ENCODE data around the gene GLRX5.

Gene GLRX5

GRCh38 chr14:95534299-95535225 lies at the start of gene GLRX5:
Gene GLRX5 (plus strand): TSS chr14:95535050. CDS start chr14:95535090, 40 bp downstream.
- peak; percentile 92 to 95 for DNase-seq (ENCODE audit: low read depth in 2 of 2, low spot score in 1 of 2)

DNA sequence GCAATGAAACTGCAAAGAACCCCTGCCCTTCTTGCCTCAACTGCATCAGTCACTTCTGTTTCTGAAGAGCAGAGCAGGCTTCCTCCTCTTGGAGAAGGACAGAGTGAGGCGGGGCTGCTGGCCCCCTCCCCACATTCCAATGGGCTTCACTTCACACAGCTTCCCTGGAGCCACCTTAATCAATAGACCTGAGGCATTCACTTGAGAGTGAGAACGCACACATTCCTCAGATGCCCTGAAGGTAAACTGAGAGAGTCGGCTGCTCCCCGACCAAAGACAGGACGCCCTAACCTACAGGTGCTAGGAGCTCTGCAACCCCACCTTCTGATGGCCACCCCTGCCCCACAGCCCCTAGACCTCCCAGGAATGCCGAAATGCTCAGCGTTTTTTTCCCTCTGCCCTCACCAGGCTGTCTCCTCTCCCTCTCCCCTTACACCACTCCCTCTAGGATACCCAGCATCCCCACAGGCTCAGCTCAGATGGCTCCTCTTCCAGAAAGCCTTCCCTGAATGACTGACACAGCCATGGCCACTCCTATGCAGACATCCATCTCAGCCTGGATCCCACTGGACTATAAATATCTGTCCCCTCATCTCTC lies 49.5 kb upstream of the GLRX5 start:
- no peak for DNase-seq (ENCODE audit: low read depth in 2 of 2, low spot score in 1 of 2)

GRCh38 chr14:95486875-95487668 lies 47.8 kb upstream of the GLRX5 start:
- no peak for DNase-seq (ENCODE audit: low read depth in 2 of 2, low spot score in 1 of 2)

DNA sequence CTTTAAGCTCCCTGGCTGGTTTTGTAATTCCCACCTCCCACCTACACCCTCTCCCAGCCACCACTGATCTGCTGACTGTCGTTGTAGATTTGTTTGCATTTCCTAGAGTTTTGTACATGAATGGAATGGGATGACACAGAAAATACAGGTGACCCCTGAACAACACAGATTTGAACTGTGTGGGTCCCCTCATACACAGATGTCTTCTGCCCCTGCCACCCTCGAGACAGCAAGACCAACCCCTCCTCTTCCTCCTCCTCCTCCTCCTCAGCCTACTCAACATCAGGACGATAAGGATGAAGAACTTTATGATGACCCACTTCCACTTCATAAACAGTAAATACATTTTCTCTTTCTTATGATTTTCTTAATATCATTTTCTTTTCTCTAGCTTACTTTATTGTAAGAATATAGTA lies 47.2 kb upstream of the GLRX5 start:
- DNase-seq (ENCODE audit: low read depth in 2 of 2, low spot score in 1 of 2): no peak

- no peak for DNase-seq (ENCODE audit: low read depth in 2 of 2, low spot score in 1 of 2)
Measured at GRCh38 chr14:95488376-95489213, 46.3 kb upstream of the GLRX5 start.

DNA sequence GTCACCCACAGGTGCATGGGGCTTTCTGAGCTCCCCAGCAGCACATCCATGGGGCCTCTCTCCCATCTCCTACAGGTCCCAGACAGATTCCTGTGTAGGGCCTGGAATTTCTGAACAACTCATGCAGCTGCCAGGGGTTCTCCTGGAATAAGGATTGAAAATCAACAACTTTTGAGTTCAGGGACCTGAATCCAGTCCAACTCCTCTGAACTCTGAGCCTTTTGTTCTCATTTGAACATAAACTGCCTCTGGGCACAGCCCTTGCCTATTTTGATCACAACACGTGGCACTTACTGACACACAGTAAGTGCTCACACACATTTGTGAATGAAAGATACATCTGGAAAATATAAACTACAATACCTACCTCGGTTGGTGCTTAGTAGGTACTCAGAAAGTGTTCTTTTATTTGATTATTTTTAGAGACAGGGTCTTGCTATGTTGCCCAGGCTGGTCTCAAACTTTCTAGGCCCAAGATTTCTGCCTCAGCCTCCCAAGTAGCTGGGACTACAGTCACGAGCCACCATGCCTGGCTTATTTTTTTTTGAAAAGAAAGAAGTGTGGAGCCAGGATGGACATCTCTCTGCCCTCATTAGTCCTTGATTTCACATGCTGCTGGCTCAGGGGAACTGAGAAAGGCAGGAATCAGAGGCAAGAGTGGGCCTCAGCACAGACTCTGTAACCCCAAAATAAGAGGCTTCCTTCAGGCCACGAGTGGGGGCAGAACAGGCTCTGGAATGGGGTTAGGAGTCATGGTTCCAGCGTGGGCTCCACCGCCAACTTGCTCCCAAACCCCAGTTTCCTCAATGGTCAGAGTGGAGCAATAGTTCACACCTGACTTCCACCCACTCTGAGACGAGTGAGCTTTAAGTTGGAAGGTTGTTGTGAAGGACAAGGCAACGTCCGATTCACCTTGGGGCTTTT lies 45.4 kb upstream of the GLRX5 start:
- no peak for DNase-seq (ENCODE audit: low read depth in 2 of 2, low spot score in 1 of 2)

DNA sequence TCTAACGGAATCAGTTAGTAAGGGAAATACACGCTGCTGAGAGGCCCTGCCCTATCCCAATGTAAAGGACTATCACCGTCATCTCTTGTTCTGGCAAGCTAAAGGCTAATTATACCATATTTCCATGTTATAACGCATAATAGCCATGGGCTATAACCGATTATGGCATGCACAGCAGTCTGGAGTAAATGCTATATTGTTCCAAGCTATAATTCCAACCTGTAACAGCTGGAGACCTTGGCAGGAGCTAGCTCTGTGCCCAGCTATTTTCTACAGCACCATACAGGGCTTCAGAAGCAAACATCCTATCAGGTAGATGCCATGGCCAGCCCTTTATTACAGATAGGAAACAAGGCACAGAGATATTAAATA lies 44.7 kb upstream of the GLRX5 start:
- DNase-seq (ENCODE audit: low read depth in 2 of 2, low spot score in 1 of 2): no peak

GRCh38 chr14:95490727-95491451 lies 44.0 kb upstream of the GLRX5 start:
- no peak for DNase-seq (ENCODE audit: low read depth in 2 of 2, low spot score in 1 of 2)

DNA sequence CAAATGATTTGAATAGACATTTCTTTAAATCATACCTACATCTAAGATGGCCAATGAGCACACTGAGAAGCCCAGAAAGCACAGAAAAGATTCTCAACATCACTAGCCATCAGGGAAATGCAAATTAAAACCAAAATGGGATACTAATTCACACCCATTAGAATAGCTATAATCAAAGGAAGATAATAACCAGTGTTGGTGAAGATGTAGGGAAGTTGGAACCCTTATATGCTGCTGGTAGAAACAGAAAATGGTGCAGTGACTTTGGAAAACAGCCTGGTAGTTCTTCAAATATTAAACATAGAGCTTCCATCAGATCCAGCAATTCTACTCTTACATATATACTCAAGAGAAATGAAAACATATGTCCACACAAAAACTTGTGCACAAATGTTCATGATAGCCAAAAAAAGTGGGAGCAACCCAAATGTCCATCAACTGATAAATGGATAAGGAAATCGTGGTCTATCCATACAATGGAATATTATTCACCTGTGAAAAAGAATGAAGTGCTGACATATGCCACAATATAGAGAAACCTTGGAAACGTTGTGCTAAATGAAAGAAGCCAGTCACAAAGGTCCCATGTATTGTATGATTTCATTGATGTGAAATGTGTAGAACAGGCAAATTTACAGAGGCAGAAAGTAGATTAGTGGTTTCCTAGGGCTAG lies 42.8 kb upstream of the GLRX5 start:
- no peak for DNase-seq (ENCODE audit: low read depth in 2 of 2, low spot score in 1 of 2)

DNA sequence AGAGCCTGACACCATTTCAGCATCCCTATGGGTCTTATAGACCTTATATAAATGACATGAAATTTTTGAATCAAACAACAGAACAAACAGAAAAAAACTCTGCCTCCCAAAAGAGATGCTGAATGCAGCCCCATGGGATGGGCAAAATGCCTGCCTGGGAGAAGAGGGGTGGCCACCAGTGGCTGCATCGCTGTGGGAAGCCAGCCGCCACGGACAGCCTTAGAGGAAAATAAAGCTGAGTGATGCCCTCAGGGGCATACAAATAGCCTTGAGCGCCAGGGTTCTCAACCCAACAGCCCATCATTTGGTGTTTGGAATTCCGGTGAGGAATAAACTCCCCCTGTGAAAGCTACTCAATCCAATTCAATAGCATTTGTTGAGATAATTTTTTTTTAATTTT lies 41.3 kb upstream of the GLRX5 start:
- no peak for DNase-seq (ENCODE audit: low read depth in 2 of 2, low spot score in 1 of 2)

DNA sequence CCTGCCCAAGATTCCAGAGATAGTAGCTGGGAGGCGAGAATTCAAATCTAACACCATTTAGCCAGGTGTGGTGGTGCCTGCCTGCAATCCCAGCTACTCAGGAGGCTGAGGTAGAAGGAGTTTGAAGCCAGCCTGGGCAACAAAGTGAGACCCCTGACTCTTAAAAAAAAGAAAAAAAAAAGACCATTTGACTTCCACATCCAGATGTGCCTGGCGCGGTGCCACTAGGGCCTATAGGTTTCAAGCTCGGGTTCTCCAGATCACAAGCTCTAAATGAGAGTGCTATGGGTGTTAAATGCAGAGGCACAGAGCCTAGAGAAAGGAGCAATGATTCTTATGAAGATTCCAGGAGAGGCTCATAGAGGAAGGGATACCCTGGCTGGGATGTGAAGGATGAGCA lies 40.9 kb upstream of the GLRX5 start:
- no peak for DNase-seq (ENCODE audit: low read depth in 2 of 2, low spot score in 1 of 2)

GRCh38 chr14:95494456-95494855 lies 40.4 kb upstream of the GLRX5 start:
- no peak for DNase-seq (ENCODE audit: low read depth in 2 of 2, low spot score in 1 of 2)

GRCh38 chr14:95495076-95495475 lies 39.8 kb upstream of the GLRX5 start:
- no peak for DNase-seq (ENCODE audit: low read depth in 2 of 2, low spot score in 1 of 2)

DNA sequence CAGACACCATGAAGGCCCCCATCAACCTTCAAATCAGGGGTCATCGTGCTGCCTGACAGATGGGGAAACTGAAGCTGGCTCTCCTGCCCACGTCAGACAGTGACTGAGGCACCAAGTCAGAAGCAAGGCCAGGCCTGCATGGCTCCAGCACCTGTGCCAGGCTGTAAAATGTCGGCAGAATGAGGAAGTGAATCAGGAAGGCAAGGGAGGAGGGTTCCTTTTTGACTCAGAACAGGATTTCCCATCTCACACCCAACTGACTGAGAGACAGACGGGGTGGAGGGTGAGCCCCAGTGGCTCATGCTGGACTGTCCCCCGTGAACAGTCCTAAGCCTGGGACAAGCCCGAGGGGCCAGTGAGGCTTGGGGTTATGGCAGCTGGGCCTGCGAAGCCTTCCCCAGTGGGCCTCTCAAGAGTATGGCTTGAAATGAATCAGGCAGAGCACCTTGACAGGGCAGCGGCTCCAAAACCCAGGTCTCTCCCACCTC lies 39.3 kb upstream of the GLRX5 start:
- no peak for DNase-seq (ENCODE audit: low read depth in 2 of 2, low spot score in 1 of 2)

GRCh38 chr14:95496111-95496681 lies 38.7 kb upstream of the GLRX5 start:
- no peak for DNase-seq (ENCODE audit: low read depth in 2 of 2, low spot score in 1 of 2)

DNA sequence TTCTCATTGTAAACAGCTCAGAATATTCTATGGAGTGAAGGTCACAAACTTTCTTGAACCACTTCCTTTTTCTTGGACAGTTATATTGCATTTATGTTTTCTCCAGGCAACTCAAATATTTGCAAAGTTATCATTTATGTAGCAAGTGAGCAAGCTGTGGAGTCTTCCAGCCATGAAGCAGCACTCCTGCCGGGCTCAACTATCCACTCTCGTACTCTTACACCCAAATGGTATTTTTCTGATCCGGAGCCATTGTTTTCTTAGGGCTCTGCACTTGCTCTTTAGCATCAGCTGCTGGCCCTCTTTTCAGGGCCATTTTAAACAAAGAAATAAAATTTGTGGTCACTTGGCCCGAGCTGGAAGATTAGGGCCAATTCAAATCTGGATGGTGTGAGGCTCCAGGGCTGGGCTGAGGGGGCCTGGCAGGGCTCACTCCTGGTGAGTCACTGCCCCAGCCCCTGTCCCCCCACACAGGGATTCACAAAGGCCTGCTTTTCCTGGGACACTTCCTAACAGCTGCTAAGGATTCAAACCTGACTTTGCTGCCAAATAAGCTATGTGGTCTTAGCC lies 38.1 kb upstream of the GLRX5 start:
- DNase-seq (ENCODE audit: low read depth in 2 of 2, low spot score in 1 of 2): no peak

GRCh38 chr14:95497561-95498011 lies 37.3 kb upstream of the GLRX5 start:
- DNase-seq (ENCODE audit: low read depth in 2 of 2, low spot score in 1 of 2): no peak
